Measurements from ENCODE around the gene AUNIP.

The AUNIP gene

DNA sequence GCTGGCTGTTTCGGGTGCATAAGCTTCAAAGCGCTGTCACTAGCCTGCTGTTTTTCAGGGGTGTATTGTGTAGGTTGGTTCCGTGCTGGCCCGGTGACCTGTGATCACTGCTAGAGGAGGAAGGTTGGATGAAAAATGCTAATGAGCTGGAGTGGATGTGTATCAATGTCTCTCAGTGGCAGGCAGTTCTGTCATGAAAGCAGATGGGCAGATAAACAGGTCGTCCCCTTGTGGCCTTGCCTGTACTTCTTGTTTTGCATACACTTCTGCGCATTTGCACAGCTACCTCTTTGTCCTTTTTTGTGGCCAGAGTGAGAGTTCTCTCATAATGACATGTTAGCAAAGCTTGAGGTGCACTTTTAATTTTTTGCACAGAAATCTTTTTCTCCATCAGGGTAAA, 56.3 kb downstream of the AUNIP start:
- TF ChIP-seq ZNF274 (IDR thresholded peaks at IDR 0.05; ENCODE audit: low read depth, low read length) (no peak), YY1 (IDR thresholded peaks at IDR 0.05; ENCODE audit: insufficient read depth, insufficient read length) (no peak), SUZ12 (IDR thresholded peaks at IDR 0.05; ENCODE audit: extremely low read depth, insufficient read depth, insufficient read length) (no peak)
- Histone ChIP-seq H3K36me3 (ENCODE audit: insufficient read depth, insufficient read length, low read length) (peaks cover 38% of the 10 kb centered on the region), H3K27me3 (ENCODE audit: insufficient read depth, insufficient read length) (peaks cover 8% of the 10 kb centered on the region), H3K9me3 (ENCODE audit: insufficient read depth, low read length) (no peaks in the 10 kb centered on the region), H3K4me1 (ENCODE audit: insufficient read depth, insufficient read length) (peaks cover 18% of the 10 kb centered on the region), H3K9ac (ENCODE audit: insufficient read length, low read depth) (no peak overlapping the region), H3K4me3 (ENCODE audit: insufficient read length, low read depth) (no peak overlapping the region)
- no peak for DNase-seq (ENCODE audit: low read depth, low spot score)

DNA sequence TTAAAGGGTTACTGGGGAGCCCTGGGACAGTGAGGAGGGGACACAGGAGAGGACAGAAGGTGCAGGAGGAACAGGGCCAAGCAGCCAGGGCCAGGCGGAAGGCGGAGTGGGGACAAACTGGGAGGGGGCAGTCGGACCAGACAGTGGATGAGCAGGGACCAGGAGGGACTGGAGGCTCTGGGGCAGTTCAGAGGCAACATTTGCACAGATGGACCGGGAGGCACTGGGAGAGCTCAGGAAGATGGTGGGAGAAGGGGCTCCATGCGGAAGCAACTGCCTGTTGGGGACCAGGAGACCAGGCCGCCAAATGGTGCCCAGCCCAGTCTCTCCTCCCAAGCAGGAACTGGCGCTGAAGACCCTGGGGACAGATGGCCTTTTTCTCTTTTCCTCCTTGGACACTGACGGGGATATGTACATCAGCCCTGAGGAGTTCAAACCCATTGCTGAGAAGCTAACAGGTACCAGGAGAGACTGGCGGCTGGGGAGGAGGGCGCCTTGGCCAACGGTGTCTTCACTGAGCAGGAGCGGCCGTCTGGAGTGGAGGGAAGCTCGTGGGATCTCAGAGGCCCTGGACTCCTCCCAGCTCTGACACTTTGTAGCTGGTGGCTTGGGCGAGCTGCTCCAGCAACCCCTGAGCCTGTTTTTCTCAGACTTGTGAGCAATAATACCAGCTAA, 58.4 kb downstream of the AUNIP start:
- no peaks in the 10 kb centered on the region for H3K9me3 ChIP-seq (ENCODE audit: insufficient read depth, low read length)
- H3K4me1 ChIP-seq (ENCODE audit: insufficient read depth, insufficient read length): peaks cover 30% of the 10 kb centered on the region
- TF ChIP-seq ZNF274 (IDR thresholded peaks at IDR 0.05; ENCODE audit: low read depth, low read length): no peak
- TF ChIP-seq SUZ12 (IDR thresholded peaks at IDR 0.05; ENCODE audit: extremely low read depth, insufficient read depth, insufficient read length): no peak
- TF ChIP-seq YY1 (IDR thresholded peaks at IDR 0.05; ENCODE audit: insufficient read depth, insufficient read length): no peak
- H3K4me3 ChIP-seq (ENCODE audit: insufficient read length, low read depth): peak overlapping the region; percentile 76
- peaks cover 11% of the 10 kb centered on the region for H3K27me3 ChIP-seq (ENCODE audit: insufficient read depth, insufficient read length)
- H3K36me3 ChIP-seq (ENCODE audit: insufficient read depth, insufficient read length, low read length): peaks cover 20% of the 10 kb centered on the region
- no peak for DNase-seq (ENCODE audit: low read depth, low spot score)
- H3K9ac ChIP-seq (ENCODE audit: insufficient read length, low read depth): peak overlapping the region; percentile 77

DNA sequence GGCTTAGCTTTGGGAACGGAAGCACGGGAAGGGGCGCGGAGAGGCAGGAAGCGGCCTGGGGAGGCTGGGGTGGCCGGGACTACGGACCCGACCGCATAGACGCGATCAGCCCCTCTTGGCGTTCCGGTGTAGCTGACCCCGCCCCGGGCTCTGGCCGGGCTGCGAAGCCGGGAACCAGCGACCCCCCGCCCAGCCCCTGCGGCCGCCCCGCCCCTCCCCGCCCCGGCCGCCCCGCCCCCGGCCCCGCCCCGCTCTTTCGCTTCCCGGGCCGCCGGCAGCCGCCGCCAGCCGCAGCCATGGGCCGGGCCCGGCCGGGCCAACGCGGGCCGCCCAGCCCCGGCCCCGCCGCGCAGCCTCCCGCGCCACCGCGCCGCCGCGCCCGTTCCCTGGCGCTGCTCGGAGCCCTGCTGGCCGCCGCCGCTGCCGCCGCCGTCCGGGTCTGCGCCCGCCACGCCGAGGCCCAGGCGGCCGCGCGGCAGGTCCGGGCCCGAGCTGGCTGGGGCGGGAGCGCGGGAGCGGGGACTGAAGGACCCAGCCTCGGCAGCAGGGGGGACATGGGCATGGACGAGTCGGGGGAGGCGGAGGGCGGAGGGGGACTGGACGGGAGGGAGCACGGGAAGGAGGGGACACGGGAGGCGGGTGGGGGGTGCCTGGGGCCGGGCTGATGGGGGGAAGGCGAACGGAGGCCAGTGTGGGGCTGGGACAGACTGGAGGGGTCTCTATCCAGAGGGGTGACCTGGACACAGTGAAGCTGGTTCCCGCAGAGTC, 59.1 kb downstream of the AUNIP start, which contains the start of gene SELENON:
SELENON (plus strand) TSS at position 259 of the 768 bp plus-strand sequence; CDS start at position 297, 38 bp downstream.
- H3K4me3 ChIP-seq (ENCODE audit: insufficient read length, low read depth): peak within 1 kb of the TSS; percentile 76
- H3K36me3 ChIP-seq (ENCODE audit: insufficient read depth, insufficient read length, low read length): peaks cover 13% of the 10 kb centered on the region
- DNase-seq (ENCODE audit: low read depth, low spot score): peak; percentile 71
- H3K9ac ChIP-seq (ENCODE audit: insufficient read length, low read depth): peak within 1 kb of the TSS; percentile 83
- H3K27me3 ChIP-seq (ENCODE audit: insufficient read depth, insufficient read length): peaks cover 11% of the 10 kb centered on the region
- H3K4me1 ChIP-seq (ENCODE audit: insufficient read depth, insufficient read length): peaks cover 32% of the 10 kb centered on the region
- no peaks in the 10 kb centered on the region for H3K9me3 ChIP-seq (ENCODE audit: insufficient read depth, low read length)
- TF ChIP-seq SUZ12 (IDR thresholded peaks at IDR 0.05; ENCODE audit: extremely low read depth, insufficient read depth, insufficient read length) (no peak), YY1 (IDR thresholded peaks at IDR 0.05; ENCODE audit: insufficient read depth, insufficient read length) (no peak), ZNF274 (IDR thresholded peaks at IDR 0.05; ENCODE audit: low read depth, low read length) (no peak)

DNA sequence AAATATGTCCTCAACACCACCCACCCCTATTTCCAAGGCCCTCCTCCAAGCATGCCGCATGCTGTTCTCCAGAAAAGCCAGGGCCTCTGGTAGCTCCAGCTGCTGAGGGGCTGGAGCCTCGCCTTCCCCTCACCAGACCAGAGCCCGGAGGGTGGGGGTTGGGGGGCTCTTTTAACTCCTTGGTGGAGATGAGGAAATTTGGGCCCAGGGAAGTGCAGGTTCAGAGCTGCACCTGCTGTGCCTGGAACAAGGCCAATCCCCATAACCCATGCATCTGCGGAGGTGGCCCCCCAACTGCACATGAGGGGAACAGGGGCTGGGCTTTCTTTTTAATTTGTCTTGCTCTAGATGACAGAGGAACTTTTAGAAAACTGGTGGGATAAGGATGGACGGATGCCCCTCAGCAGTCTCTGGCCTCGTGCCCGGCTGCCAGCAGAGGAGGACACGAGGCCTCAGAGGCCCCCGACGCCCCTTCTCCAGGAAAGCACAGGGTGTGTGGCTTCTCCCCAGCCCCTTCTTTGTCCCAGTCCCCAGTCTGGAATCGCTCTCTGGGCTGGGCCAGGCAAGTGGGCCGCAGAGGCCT, 59.8 kb downstream of the AUNIP start:
- peaks cover 30% of the 10 kb centered on the region for H3K4me1 ChIP-seq (ENCODE audit: insufficient read depth, insufficient read length)
- H3K9ac ChIP-seq (ENCODE audit: insufficient read length, low read depth): peak overlapping the region; percentile 83
- TF ChIP-seq ZNF274 (IDR thresholded peaks at IDR 0.05; ENCODE audit: low read depth, low read length): no peak
- TF ChIP-seq YY1 (IDR thresholded peaks at IDR 0.05; ENCODE audit: insufficient read depth, insufficient read length): no peak
- no peak for TF ChIP-seq SUZ12 (IDR thresholded peaks at IDR 0.05; ENCODE audit: extremely low read depth, insufficient read depth, insufficient read length)
- no peak for DNase-seq (ENCODE audit: low read depth, low spot score)
- peaks cover 11% of the 10 kb centered on the region for H3K27me3 ChIP-seq (ENCODE audit: insufficient read depth, insufficient read length)
- H3K9me3 ChIP-seq (ENCODE audit: insufficient read depth, low read length): no peaks in the 10 kb centered on the region
- peaks cover 6% of the 10 kb centered on the region for H3K36me3 ChIP-seq (ENCODE audit: insufficient read depth, insufficient read length, low read length)
- H3K4me3 ChIP-seq (ENCODE audit: insufficient read length, low read depth): peak overlapping the region; percentile 40

DNA sequence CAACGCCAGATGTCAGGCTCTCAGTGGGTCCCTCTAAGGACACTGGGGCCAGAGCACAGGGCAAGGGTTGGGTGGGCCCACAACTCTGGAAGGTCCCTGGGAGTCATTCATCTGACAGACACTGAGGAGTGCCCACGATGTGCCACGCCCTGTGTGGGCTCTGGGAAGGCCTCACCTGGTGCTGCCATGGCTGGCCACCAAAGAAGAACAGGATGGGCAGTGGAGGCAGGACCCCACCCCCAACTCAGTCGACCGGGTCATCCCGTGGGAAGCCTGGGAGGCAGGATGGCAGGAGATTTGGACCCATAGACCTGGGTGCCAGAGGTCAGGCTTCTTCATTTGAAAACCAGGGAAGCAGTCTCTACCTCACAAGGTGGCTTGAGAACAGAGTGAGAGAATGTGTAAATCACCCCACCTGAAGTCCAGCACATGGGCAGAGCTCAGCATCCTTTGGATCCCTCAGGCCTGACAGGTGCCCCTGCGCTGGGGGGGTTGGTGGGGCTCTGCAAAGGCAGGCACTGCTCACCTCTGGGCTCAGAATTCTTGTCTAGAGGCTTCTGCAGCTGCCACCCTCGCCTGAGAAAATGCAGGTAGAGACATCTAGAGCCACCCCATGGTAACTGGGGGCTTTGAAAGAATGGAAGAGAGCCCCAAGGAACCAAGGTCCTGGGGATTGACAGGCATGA, 60.4 kb downstream of the AUNIP start:
- TF ChIP-seq SUZ12 (IDR thresholded peaks at IDR 0.05; ENCODE audit: extremely low read depth, insufficient read depth, insufficient read length) (no peak), ZNF274 (IDR thresholded peaks at IDR 0.05; ENCODE audit: low read depth, low read length) (no peak), YY1 (IDR thresholded peaks at IDR 0.05; ENCODE audit: insufficient read depth, insufficient read length) (no peak)

DNA sequence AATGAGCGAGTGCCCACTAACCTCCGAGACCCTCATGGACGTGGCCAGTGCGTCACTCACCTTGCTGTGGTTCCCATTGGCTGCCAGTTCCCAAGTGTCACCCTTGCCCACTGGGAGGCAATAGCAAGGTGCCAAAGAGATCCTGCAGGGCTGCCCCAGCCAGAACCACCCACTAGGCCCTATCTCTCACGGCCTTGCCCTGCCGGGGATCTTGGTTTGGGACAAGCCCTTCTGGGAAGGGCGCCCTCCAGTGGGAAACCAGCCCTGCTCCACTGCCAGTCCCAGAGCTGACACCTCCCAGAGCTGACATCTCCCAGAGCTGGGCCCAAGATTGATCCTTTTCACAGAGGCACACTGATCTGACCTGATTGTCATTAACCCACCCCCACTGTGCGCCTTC, 61.3 kb downstream of the AUNIP start:
- TF ChIP-seq YY1 (IDR thresholded peaks at IDR 0.05; ENCODE audit: insufficient read depth, insufficient read length) (no peak), ZNF274 (IDR thresholded peaks at IDR 0.05; ENCODE audit: low read depth, low read length) (no peak), SUZ12 (IDR thresholded peaks at IDR 0.05; ENCODE audit: extremely low read depth, insufficient read depth, insufficient read length) (no peak)
- Histone ChIP-seq H3K4me1 (ENCODE audit: insufficient read depth, insufficient read length) (peaks cover 26% of the 10 kb centered on the region), H3K9me3 (ENCODE audit: insufficient read depth, low read length) (no peaks in the 10 kb centered on the region), H3K27me3 (ENCODE audit: insufficient read depth, insufficient read length) (peaks cover 11% of the 10 kb centered on the region), H3K9ac (ENCODE audit: insufficient read length, low read depth) (peak overlapping the region; percentile 52), H3K36me3 (ENCODE audit: insufficient read depth, insufficient read length, low read length) (peaks cover 6% of the 10 kb centered on the region), H3K4me3 (ENCODE audit: insufficient read length, low read depth) (no peak overlapping the region)
- DNase-seq (ENCODE audit: low read depth, low spot score): no peak

More for the DNA sequence above, 60.4 kb downstream of the AUNIP start:
- DNase-seq (ENCODE audit: low read depth, low spot score): no peak
- peaks cover 27% of the 10 kb centered on the region for H3K4me1 ChIP-seq (ENCODE audit: insufficient read depth, insufficient read length)
- peaks cover 11% of the 10 kb centered on the region for H3K27me3 ChIP-seq (ENCODE audit: insufficient read depth, insufficient read length)
- no peak overlapping the region for H3K4me3 ChIP-seq (ENCODE audit: insufficient read length, low read depth)
- H3K36me3 ChIP-seq (ENCODE audit: insufficient read depth, insufficient read length, low read length): peaks cover 6% of the 10 kb centered on the region
- no peaks in the 10 kb centered on the region for H3K9me3 ChIP-seq (ENCODE audit: insufficient read depth, low read length)
- no peak overlapping the region for H3K9ac ChIP-seq (ENCODE audit: insufficient read length, low read depth)
